H1 (cell line): ENCODE results near the gene AMIGO2. TPM values are rescaled to one million over a fixed set of nuclear protein-coding genes. Genes with fewer than 3 reads are reported as not detected.

ENCODE experiments used
- ASH2L ChIP-seq: fragments of 200-600, 300-600 bp; sonication (generic); IDR thresholded peaks from one replicate; pipeline ENCODE4 v1.7.1; 2017; ENCODE audit warnings: low read length
- NANOG ChIP-seq: IDR thresholded peaks from 2 replicates; pipeline ENCODE4 v1.6.1; 2011; ENCODE audit warnings: low read length, low read depth, mild to moderate bottlenecking, inconsistent platforms; ENCODE audit not compliant: insufficient read depth, poor library complexity, severe bottlenecking
- SP4 ChIP-seq: IDR thresholded peaks from 2 replicates; pipeline ENCODE4 v1.6.1; 2012; ENCODE audit warnings: low read length, inconsistent platforms
- TBP ChIP-seq: IDR thresholded peaks from 2 replicates; pipeline ENCODE4 v1.6.1; 2011; ENCODE audit warnings: low read depth, low read length, improper control_type of control experiment
- polyA plus RNA-seq, 7 experiments: library from polyadenylated mRNA; depleted of rRNA in 3 of 7; stranded (reverse) in 5 of 7; unstranded in 2 of 7; fragments of >200 nt in 5 of 7; fragments of 200-250 nt in 2 of 7; gene quantifications; 1 replicate in 5 of 7; 2 replicates in 1 of 7; 4 replicates in 1 of 7; pipeline versions ENCODE4 v1.2.1 to v1.2.3, GENCODE V29; 2011 to 2013; ENCODE audit warnings: missing spikeins in 2 of 7, mixed read lengths in 2 of 7
- total RNA-seq: library from RNA; stranded (reverse); fragmentation: NEBNext Ultra II Directional; extraction: Animal tissue kit (Norgen Biotek cat#: 25700); gene quantifications from 2 replicates; pipeline ENCODE4 v1.2.1, GENCODE V29; 2021
- TF ChIP-seq, protein P1 (sequence below): fragments of 300-600 bp; sonication (generic); IDR thresholded peaks from 2 replicates; pipeline ENCODE4 v1.7.1; 2012; ENCODE audit warnings: low read length, moderate library complexity, mild to moderate bottlenecking, inconsistent platforms; ENCODE audit not compliant: insufficient replicate concordance
- TF ChIP-seq, protein P2 (sequence below): IDR thresholded peaks from 2 replicates; pipeline ENCODE4 v1.6.1; 2012; ENCODE audit warnings: low read length, inconsistent platforms
- TF ChIP-seq, protein P3 (sequence below): IDR thresholded peaks from 2 replicates; pipeline ENCODE4 v1.6.1; 2012; ENCODE audit warnings: inconsistent platforms
- TF ChIP-seq, protein P4 (sequence below): IDR thresholded peaks from 2 replicates; pipeline ENCODE4 v1.6.1; 2011; ENCODE audit warnings: low read length, improper control_type of control experiment

The AMIGO2 gene
- total and polyA plus RNA-seq, 2 of the 8 experiments (the other 6 are each of a cell fraction or from before 2014, with no cell fraction given) = 1.7 to 3.3 TPM

DNA sequence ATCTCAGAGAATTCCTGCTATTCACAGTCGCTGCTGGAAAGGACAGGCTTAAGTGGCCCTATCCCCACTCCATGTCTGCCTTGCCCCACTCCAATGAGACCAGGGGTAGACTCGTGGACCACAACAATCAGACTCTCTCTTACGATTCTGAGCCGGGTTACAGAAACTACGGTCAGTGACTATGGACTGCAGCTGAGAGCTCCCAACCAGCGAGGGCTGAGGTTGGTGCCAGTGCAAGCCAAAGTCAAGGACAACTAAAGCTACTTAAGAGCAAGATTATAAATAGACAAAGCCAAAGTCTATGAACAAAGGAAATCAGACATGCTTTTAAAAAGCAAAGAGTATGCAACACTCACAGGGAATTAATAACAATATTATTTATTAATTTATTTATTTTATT, 18.3 kb upstream of the AMIGO2 start (continued):
- TF ChIP-seq, protein P1, sequence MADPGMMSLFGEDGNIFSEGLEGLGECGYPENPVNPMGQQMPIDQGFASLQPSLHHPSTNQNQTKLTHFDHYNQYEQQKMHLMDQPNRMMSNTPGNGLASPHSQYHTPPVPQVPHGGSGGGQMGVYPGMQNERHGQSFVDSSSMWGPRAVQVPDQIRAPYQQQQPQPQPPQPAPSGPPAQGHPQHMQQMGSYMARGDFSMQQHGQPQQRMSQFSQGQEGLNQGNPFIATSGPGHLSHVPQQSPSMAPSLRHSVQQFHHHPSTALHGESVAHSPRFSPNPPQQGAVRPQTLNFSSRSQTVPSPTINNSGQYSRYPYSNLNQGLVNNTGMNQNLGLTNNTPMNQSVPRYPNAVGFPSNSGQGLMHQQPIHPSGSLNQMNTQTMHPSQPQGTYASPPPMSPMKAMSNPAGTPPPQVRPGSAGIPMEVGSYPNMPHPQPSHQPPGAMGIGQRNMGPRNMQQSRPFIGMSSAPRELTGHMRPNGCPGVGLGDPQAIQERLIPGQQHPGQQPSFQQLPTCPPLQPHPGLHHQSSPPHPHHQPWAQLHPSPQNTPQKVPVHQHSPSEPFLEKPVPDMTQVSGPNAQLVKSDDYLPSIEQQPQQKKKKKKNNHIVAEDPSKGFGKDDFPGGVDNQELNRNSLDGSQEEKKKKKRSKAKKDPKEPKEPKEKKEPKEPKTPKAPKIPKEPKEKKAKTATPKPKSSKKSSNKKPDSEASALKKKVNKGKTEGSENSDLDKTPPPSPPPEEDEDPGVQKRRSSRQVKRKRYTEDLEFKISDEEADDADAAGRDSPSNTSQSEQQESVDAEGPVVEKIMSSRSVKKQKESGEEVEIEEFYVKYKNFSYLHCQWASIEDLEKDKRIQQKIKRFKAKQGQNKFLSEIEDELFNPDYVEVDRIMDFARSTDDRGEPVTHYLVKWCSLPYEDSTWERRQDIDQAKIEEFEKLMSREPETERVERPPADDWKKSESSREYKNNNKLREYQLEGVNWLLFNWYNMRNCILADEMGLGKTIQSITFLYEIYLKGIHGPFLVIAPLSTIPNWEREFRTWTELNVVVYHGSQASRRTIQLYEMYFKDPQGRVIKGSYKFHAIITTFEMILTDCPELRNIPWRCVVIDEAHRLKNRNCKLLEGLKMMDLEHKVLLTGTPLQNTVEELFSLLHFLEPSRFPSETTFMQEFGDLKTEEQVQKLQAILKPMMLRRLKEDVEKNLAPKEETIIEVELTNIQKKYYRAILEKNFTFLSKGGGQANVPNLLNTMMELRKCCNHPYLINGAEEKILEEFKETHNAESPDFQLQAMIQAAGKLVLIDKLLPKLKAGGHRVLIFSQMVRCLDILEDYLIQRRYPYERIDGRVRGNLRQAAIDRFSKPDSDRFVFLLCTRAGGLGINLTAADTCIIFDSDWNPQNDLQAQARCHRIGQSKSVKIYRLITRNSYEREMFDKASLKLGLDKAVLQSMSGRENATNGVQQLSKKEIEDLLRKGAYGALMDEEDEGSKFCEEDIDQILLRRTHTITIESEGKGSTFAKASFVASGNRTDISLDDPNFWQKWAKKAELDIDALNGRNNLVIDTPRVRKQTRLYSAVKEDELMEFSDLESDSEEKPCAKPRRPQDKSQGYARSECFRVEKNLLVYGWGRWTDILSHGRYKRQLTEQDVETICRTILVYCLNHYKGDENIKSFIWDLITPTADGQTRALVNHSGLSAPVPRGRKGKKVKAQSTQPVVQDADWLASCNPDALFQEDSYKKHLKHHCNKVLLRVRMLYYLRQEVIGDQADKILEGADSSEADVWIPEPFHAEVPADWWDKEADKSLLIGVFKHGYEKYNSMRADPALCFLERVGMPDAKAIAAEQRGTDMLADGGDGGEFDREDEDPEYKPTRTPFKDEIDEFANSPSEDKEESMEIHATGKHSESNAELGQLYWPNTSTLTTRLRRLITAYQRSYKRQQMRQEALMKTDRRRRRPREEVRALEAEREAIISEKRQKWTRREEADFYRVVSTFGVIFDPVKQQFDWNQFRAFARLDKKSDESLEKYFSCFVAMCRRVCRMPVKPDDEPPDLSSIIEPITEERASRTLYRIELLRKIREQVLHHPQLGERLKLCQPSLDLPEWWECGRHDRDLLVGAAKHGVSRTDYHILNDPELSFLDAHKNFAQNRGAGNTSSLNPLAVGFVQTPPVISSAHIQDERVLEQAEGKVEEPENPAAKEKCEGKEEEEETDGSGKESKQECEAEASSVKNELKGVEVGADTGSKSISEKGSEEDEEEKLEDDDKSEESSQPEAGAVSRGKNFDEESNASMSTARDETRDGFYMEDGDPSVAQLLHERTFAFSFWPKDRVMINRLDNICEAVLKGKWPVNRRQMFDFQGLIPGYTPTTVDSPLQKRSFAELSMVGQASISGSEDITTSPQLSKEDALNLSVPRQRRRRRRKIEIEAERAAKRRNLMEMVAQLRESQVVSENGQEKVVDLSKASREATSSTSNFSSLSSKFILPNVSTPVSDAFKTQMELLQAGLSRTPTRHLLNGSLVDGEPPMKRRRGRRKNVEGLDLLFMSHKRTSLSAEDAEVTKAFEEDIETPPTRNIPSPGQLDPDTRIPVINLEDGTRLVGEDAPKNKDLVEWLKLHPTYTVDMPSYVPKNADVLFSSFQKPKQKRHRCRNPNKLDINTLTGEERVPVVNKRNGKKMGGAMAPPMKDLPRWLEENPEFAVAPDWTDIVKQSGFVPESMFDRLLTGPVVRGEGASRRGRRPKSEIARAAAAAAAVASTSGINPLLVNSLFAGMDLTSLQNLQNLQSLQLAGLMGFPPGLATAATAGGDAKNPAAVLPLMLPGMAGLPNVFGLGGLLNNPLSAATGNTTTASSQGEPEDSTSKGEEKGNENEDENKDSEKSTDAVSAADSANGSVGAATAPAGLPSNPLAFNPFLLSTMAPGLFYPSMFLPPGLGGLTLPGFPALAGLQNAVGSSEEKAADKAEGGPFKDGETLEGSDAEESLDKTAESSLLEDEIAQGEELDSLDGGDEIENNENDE = no peak
- TF ChIP-seq, protein P2, sequence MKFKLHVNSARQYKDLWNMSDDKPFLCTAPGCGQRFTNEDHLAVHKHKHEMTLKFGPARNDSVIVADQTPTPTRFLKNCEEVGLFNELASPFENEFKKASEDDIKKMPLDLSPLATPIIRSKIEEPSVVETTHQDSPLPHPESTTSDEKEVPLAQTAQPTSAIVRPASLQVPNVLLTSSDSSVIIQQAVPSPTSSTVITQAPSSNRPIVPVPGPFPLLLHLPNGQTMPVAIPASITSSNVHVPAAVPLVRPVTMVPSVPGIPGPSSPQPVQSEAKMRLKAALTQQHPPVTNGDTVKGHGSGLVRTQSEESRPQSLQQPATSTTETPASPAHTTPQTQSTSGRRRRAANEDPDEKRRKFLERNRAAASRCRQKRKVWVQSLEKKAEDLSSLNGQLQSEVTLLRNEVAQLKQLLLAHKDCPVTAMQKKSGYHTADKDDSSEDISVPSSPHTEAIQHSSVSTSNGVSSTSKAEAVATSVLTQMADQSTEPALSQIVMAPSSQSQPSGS = no peak
- TF ChIP-seq TBP (no peak), NANOG (no peak), ASH2L (no peak), SP4 (no peak)
- TF ChIP-seq, protein P3, sequence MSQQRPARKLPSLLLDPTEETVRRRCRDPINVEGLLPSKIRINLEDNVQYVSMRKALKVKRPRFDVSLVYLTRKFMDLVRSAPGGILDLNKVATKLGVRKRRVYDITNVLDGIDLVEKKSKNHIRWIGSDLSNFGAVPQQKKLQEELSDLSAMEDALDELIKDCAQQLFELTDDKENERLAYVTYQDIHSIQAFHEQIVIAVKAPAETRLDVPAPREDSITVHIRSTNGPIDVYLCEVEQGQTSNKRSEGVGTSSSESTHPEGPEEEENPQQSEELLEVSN = no peak
- TF ChIP-seq, protein P4, sequence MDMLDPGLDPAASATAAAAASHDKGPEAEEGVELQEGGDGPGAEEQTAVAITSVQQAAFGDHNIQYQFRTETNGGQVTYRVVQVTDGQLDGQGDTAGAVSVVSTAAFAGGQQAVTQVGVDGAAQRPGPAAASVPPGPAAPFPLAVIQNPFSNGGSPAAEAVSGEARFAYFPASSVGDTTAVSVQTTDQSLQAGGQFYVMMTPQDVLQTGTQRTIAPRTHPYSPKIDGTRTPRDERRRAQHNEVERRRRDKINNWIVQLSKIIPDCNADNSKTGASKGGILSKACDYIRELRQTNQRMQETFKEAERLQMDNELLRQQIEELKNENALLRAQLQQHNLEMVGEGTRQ = no peak
